IMR-90 (cell line): ENCODE data around the gene MTCP1. TPM values are rescaled to one million over a fixed set of nuclear protein-coding genes. Genes with fewer than 3 reads are reported as not detected.

Experiments
- ATAC-seq: fragments of 200-7000 bp; cut with Tn5 transposase; 2 replicates; pipeline ENCODE4 v1.9.1; 2020; ENCODE audit warnings: low read depth, mild to moderate bottlenecking, moderate library complexity
- BruUV-seq: library from RNA; stranded (reverse); fragments of 400-500 nt; replicated peaks from 2 replicates; lab custom pipeline; 2021; lab: Mats Ljungman, UMichigan
- CTCF ChIA-PET: fragments of 300-600 bp; formaldehyde crosslinking; extraction: SDS; loops from one replicate; lab custom pipeline; 2021; ENCODE audit warnings: antibody characterized with exemption; lab: Yijun Ruan, JAX
- POLR2A ChIA-PET: fragments of 300-600 bp; sonication (Branson Sonifier 250); formaldehyde crosslinking; loops from one replicate; lab custom pipeline; 2022; ENCODE audit warnings: antibody characterized with exemption; ENCODE audit not compliant: unreplicated experiment; lab: Charles Lee
- DNase-seq: peaks from one replicate; pipeline ENCODE4 v3.0.0; 2013
- H2AFZ ChIP-seq: replicated peaks from 2 replicates; pipeline ENCODE3; 2013; ENCODE audit warnings: low read length, mild to moderate bottlenecking; ENCODE audit not compliant: poor library complexity
- H2AK5ac ChIP-seq: 2 replicates; pipeline ENCODE4 v1.6.1; 2013; ENCODE audit warnings: low read depth, low read length, inconsistent platforms
- H2AK9ac ChIP-seq: replicated peaks from 2 replicates; pipeline ENCODE3; 2013; ENCODE audit warnings: mild to moderate bottlenecking, low read depth, low read length, moderate library complexity; ENCODE audit not compliant: poor library complexity
- H2BK120ac ChIP-seq: 2 replicates; pipeline ENCODE4 v1.6.1; 2013; ENCODE audit warnings: low read depth, low read length, inconsistent platforms
- H2BK15ac ChIP-seq: 3 replicates; pipeline ENCODE4 v1.6.1; 2013; ENCODE audit warnings: low read depth, low read length, inconsistent platforms
- H2BK20ac ChIP-seq: 2 replicates; pipeline ENCODE4 v1.6.1; 2013; ENCODE audit warnings: low read depth, mild to moderate bottlenecking, inconsistent platforms, low read length, moderate library complexity
- H2BK5ac ChIP-seq: 2 replicates; pipeline ENCODE4 v1.6.1; 2013; ENCODE audit warnings: mild to moderate bottlenecking, low read depth, low read length, inconsistent platforms; ENCODE audit not compliant: poor library complexity, severe bottlenecking
- H3K14ac ChIP-seq: replicated peaks from 2 replicates; pipeline ENCODE4 v1.6.1; 2013; ENCODE audit warnings: low read depth, low read length, inconsistent platforms
- H3K18ac ChIP-seq: 2 replicates; pipeline ENCODE4 v1.6.1; 2013; ENCODE audit warnings: low read depth, low read length, control low read depth
- H3K23ac ChIP-seq: 2 replicates; pipeline ENCODE4 v1.6.1; 2013; ENCODE audit warnings: low read depth, low read length, inconsistent platforms
- H3K27ac ChIP-seq: 2 replicates; pipeline ENCODE4 v1.5.1; 2013; ENCODE audit warnings: mild to moderate bottlenecking, control low read depth, low read length; ENCODE audit not compliant: insufficient read depth
- H3K27me3 ChIP-seq: 2 replicates; pipeline ENCODE4 v1.6.1; 2013; ENCODE audit warnings: low read length; ENCODE audit not compliant: control insufficient read depth, insufficient read depth
- H3K36me3 ChIP-seq: 2 replicates; pipeline ENCODE4 v1.6.1; 2013; ENCODE audit warnings: low read length, mixed read lengths; ENCODE audit not compliant: control insufficient read depth, insufficient read depth
- H3K4ac ChIP-seq: 2 replicates; pipeline ENCODE4 v1.6.1; 2013; ENCODE audit warnings: low read depth, low read length, inconsistent platforms
- H3K4me1 ChIP-seq: 2 replicates; pipeline ENCODE4 v1.6.1; 2013; ENCODE audit warnings: low read length, mixed read lengths; ENCODE audit not compliant: control insufficient read depth, insufficient read depth
- H3K4me2 ChIP-seq: 2 replicates; pipeline ENCODE4 v1.6.1; 2013; ENCODE audit warnings: low read depth, mild to moderate bottlenecking, control low read depth, low read length, moderate library complexity
- H3K4me3 ChIP-seq: 2 replicates; pipeline ENCODE4 v1.5.1; 2013; ENCODE audit warnings: low read depth, mild to moderate bottlenecking, control low read depth, low read length, moderate library complexity; ENCODE audit not compliant: insufficient read depth
- H3K56ac ChIP-seq: 2 replicates; pipeline ENCODE4 v1.6.1; 2013; ENCODE audit warnings: low read length, inconsistent platforms; ENCODE audit not compliant: insufficient read depth; ENCODE audit errors: extremely low read depth
- H3K79me1 ChIP-seq, 2 experiments: 2 replicates each; pipeline ENCODE4 v1.6.1; 2013; ENCODE audit warnings: low read length in 2 of 2, inconsistent platforms in 1 of 2, low read depth in 1 of 2
- H3K9ac ChIP-seq: 2 replicates; pipeline ENCODE4 v1.6.1; 2013; ENCODE audit warnings: low read depth, low read length, control low read depth
- H3K9me1 ChIP-seq: 2 replicates; pipeline ENCODE4 v1.6.1; 2013; ENCODE audit warnings: low read length, inconsistent platforms; ENCODE audit not compliant: insufficient read depth
- H3K9me3 ChIP-seq: 2 replicates; pipeline ENCODE4 v1.6.1; 2013; ENCODE audit warnings: low read length; ENCODE audit not compliant: control insufficient read depth, insufficient read depth
- H4K20me1 ChIP-seq: 2 replicates; pipeline ENCODE4 v1.6.1; 2013; ENCODE audit warnings: low read length, inconsistent platforms; ENCODE audit not compliant: insufficient read depth
- H4K5ac ChIP-seq: 2 replicates; pipeline ENCODE4 v1.6.1; 2013; ENCODE audit warnings: mild to moderate bottlenecking, low read depth, low read length, control low read depth
- H4K8ac ChIP-seq, 2 experiments: 2 replicates each; pipeline ENCODE4 v1.6.1; 2013; ENCODE audit warnings: low read depth in 2 of 2, low read length in 2 of 2, control low read depth in 1 of 2, inconsistent platforms in 1 of 2
- H4K91ac ChIP-seq: 2 replicates; pipeline ENCODE4 v1.6.1; 2013; ENCODE audit warnings: low read depth, low read length, inconsistent platforms; ENCODE audit not compliant: insufficient read depth
- BHLHE40 ChIP-seq: fragments of 150-350 bp; IDR thresholded peaks from 2 replicates; pipeline ENCODE4 v1.6.1; 2016; ENCODE audit warnings: mild to moderate bottlenecking, low read depth, low read length
- CEBPB ChIP-seq: IDR thresholded peaks from 2 replicates; pipeline ENCODE4 v1.6.1; 2012; ENCODE audit warnings: low read depth, low read length, improper control_type of control experiment
- CHD1 ChIP-seq: IDR thresholded peaks from 2 replicates; pipeline ENCODE4 v1.6.1; 2012; ENCODE audit warnings: low read depth, low read length, improper control_type of control experiment
- CTCF ChIP-seq: conservative IDR thresholded peaks from 2 replicates; pipeline ENCODE4 v1.5.1; 2012; ENCODE audit warnings: mild to moderate bottlenecking, low read depth, low read length, improper control_type of control experiment
- FOS ChIP-seq: fragments of 150-350 bp; IDR thresholded peaks from 2 replicates; pipeline ENCODE4 v1.6.1; 2016; ENCODE audit warnings: low read depth, low read length
- MAFK ChIP-seq: IDR thresholded peaks from 2 replicates; pipeline ENCODE4 v1.6.1; 2012; ENCODE audit warnings: low read depth, low read length, improper control_type of control experiment
- MAZ ChIP-seq: IDR thresholded peaks from 2 replicates; pipeline ENCODE4 v1.6.1; 2012; ENCODE audit warnings: low read depth, mild to moderate bottlenecking, low read length, improper control_type of control experiment, moderate library complexity, borderline replicate concordance
- MXI1 ChIP-seq: IDR thresholded peaks from 2 replicates; pipeline ENCODE4 v1.6.1; 2012; ENCODE audit warnings: low read depth, mild to moderate bottlenecking, low read length, moderate library complexity, borderline replicate concordance
- NFE2L2 ChIP-seq: fragments of 150-350 bp; IDR thresholded peaks from 2 replicates; pipeline ENCODE4 v1.6.1; 2016; ENCODE audit warnings: low read depth, mild to moderate bottlenecking, low read length
- POLR2A ChIP-seq: IDR thresholded peaks from 2 replicates; pipeline ENCODE4 v1.6.1; 2012; ENCODE audit warnings: mild to moderate bottlenecking, low read depth, low read length
- RCOR1 ChIP-seq: IDR thresholded peaks from 2 replicates; pipeline ENCODE4 v1.6.1; 2012; ENCODE audit warnings: mild to moderate bottlenecking, low read length, improper control_type of control experiment; ENCODE audit not compliant: insufficient replicate concordance
- SMC3 ChIP-seq: fragments of 150-350 bp; IDR thresholded peaks from 2 replicates; pipeline ENCODE4 v1.6.1; 2016; ENCODE audit warnings: low read depth, mild to moderate bottlenecking, antibody characterized with exemption, low read length, moderate library complexity
- WGBS, 2 experiments: methylation state at CpG; one replicate each; pipeline versions ENCODE4 v1.1.5 to v1.1.7; 2013; ENCODE audit warnings: missing lambda C conversion rate in 2 of 2; ENCODE audit not compliant: insufficient read length in 1 of 2; ENCODE audit errors: extremely low coverage in 2 of 2; 5-methylcytosine and 5-hydroxymethylcytosine counted together
- dilution Hi-C: fragments of 300-500 bp; cut with HindIII; formaldehyde crosslinking; loops from one replicate; pipeline ENCODE4 v1.14.3; 2018; ENCODE audit warnings: low sequenced_read_pairs; ENCODE audit not compliant: unreplicated experiment
- in situ Hi-C: fragments of 300-500 bp; cut with MboI; formaldehyde crosslinking; loops from 3 replicates; pipeline ENCODE4 v1.14.3; 2019; ENCODE audit warnings: low sequenced_read_pairs, inconsistent platforms, mixed read lengths
- intact Hi-C: fragments of 100-400 bp; cut with micrococcal nuclease; formaldehyde crosslinking; loops from 2 replicates; pipeline ENCODE4 v1.10.0; 2022
- polyA plus RNA-seq, 3 experiments: library from polyadenylated mRNA; depleted of rRNA; stranded (reverse); fragments of >200 nt; gene quantifications; 2 replicates each; pipeline ENCODE4 v1.2.3, GENCODE V29; 2012; ENCODE audit warnings: low replicate concordance in 1 of 3
- total RNA-seq: library from RNA; depleted of rRNA; stranded (reverse); fragments of >200 nt; gene quantifications from 2 replicates; pipeline ENCODE4 v1.2.3, GENCODE V29; 2012

Gene MTCP1
- total and polyA plus RNA-seq, 2 of the 4 experiments (the other 2 are of a cell fraction) = 0.54 to 4.2 TPM

GRCh38 chrX:155086961-155087735 lies 16.2 kb upstream of the MTCP1 start:
- ATAC-seq (no peak), DNase-seq (no peak)
- H3K9me3 ChIP-seq = peaks cover 2% of the 10 kb centered on the region; the same call in 1 of the 2 replicates
- H3K27me3 ChIP-seq = no peaks in the 10 kb centered on the region
- H4K20me1 ChIP-seq = no peaks in the 10 kb centered on the region
- no peaks in the 10 kb centered on the region for H3K9me1 ChIP-seq
- no peak overlapping the region for H3K27ac ChIP-seq
- H3K56ac ChIP-seq = no peak overlapping the region
- intact Hi-C loops = loop anchor here (1.0 kb wide), 1 partner anchor 106 kb away; no protein-coding TSS in a partner anchor
- H2BK20ac ChIP-seq = no peak overlapping the region
- H2BK15ac ChIP-seq = no peak overlapping the region
- H3K4me3 ChIP-seq = no peak overlapping the region
- H3K23ac ChIP-seq = no peak overlapping the region
- no peak overlapping the region for H2AFZ ChIP-seq
- H3K9ac ChIP-seq = no peak overlapping the region
- H4K5ac ChIP-seq = no peak overlapping the region
- no peak overlapping the region for H3K18ac ChIP-seq
- BruUV-seq = no TSS peak
- H2BK120ac ChIP-seq = no peak overlapping the region
- no peaks in the 10 kb centered on the region for H3K79me1 ChIP-seq
- H4K91ac ChIP-seq = no peak overlapping the region
- H4K8ac ChIP-seq = no peak overlapping the region
- in situ Hi-C loops = no loop called here
- no peak overlapping the region for H2BK5ac ChIP-seq
- WGBS, 2 experiments = 56% methylated on average over 8 of the region's 26 CpGs; no CpG with 5 or more reads in 1 of the 2 experiments
- POLR2A ChIA-PET = no interaction called here
- dilution Hi-C loops = no loop called here
- no peak overlapping the region for H2AK9ac ChIP-seq
- no peak overlapping the region for H3K4ac ChIP-seq
- H3K4me2 ChIP-seq = no peak overlapping the region
- no peak for TF ChIP-seq FOS
- no peak for TF ChIP-seq CTCF
- no peak for TF ChIP-seq POLR2A
- no peak for TF ChIP-seq MXI1
- TF ChIP-seq MAZ = no peak
- TF ChIP-seq MAFK = no peak
- TF ChIP-seq CHD1 = no peak
- TF ChIP-seq CEBPB = no peak
- TF ChIP-seq BHLHE40 = no peak
- TF ChIP-seq RCOR1 = no peak
- no peak for TF ChIP-seq SMC3
- no peak for TF ChIP-seq NFE2L2
- H2AK5ac ChIP-seq = no peak overlapping the region
- CTCF ChIA-PET = interaction anchor here (0.8 kb wide), 1 partner anchor 12 kb away, joined by 4 read pairs; no protein-coding TSS in a partner anchor
- no peaks in the 10 kb centered on the region for H3K4me1 ChIP-seq
- peaks cover 9% of the 10 kb centered on the region for H3K36me3 ChIP-seq
- no peak overlapping the region for H3K14ac ChIP-seq
